GM15510 (cell line): ENCODE measurements around the gene EDEM2.

ENCODE experiments used
- POLR2A ChIP-seq: IDR thresholded peaks from 3 replicates; pipeline ENCODE4 v1.6.1; 2011; ENCODE audit warnings: borderline replicate concordance; ENCODE audit not compliant: insufficient read length; ENCODE audit errors: extremely low read depth

EDEM2 gene

GRCh38 chr20:35134880-35135279 is 12.3 kb downstream of the EDEM2 start:
- no peak for TF ChIP-seq POLR2A

GRCh38 chr20:35134472-35134871 is 12.7 kb downstream of the EDEM2 start:
- TF ChIP-seq POLR2A = no peak

GRCh38 chr20:35133735-35134134 is 13.4 kb downstream of the EDEM2 start:
- TF ChIP-seq POLR2A = no peak

- TF ChIP-seq POLR2A = no peak
Measured at GRCh38 chr20:35133031-35133430, 14.1 kb downstream of the EDEM2 start.

- TF ChIP-seq POLR2A = no peak
Measured at GRCh38 chr20:35131934-35132333, 15.2 kb downstream of the EDEM2 start.

GRCh38 chr20:35129647-35130069 is 17.5 kb downstream of the EDEM2 start:
- TF ChIP-seq POLR2A = no peak

GRCh38 chr20:35125753-35126152 is 21.4 kb downstream of the EDEM2 start:
- no peak for TF ChIP-seq POLR2A

- TF ChIP-seq POLR2A = no peak
Measured at GRCh38 chr20:35122756-35123405, 24.3 kb downstream of the EDEM2 start.

- TF ChIP-seq POLR2A = no peak
Measured at GRCh38 chr20:35121186-35121585, 25.9 kb downstream of the EDEM2 start.

GRCh38 chr20:35120012-35120701 is 27.0 kb downstream of the EDEM2 start:
- no peak for TF ChIP-seq POLR2A

GRCh38 chr20:35117629-35118028 is 29.5 kb downstream of the EDEM2 start:
- no peak for TF ChIP-seq POLR2A

GRCh38 chr20:35117196-35117595 is 29.9 kb downstream of the EDEM2 start:
- no peak for TF ChIP-seq POLR2A

GRCh38 chr20:35116258-35116657 is 30.9 kb downstream of the EDEM2 start:
- no peak for TF ChIP-seq POLR2A

GRCh38 chr20:35115606-35116005 is 31.5 kb downstream of the EDEM2 start:
- TF ChIP-seq POLR2A = no peak

GRCh38 chr20:35111141-35111888 is 35.8 kb downstream of the EDEM2 start:
- TF ChIP-seq POLR2A = no peak
